Natural killer cell (primary cell): Measurements from ENCODE around the gene FLYWCH2. TPM values are rescaled to one million over a fixed set of nuclear protein-coding genes. Genes with fewer than 3 reads are reported as not detected.
A peak's percentile ranks its signal among the peaks of the same experiment; 100 is the strongest.

ENCODE experiments used
- ATAC-seq, 3 donors: fragments of 150-1000 bp in 2 of 3; fragments of 200-7000 bp in 1 of 3; cut with Tn5 transposase; 1 replicate in 1 of 3; 2 replicates in 2 of 3; pipeline ENCODE4 v1.10.0; 2021; ENCODE audit warnings: mild to moderate bottlenecking in 2 of 3, moderate library complexity in 2 of 3
- DNase-seq, 2 donors: peaks; one replicate each; pipeline versions ENCODE4 v3.0.0 to v3.0.0-alpha.2; 2013 to 2021; ENCODE audit warnings: mixed read lengths in 1 of 2
- H3K27ac ChIP-seq: one replicate; pipeline ENCODE4 v1.5.1; 2013; ENCODE audit warnings: mild to moderate bottlenecking, low read length
- H3K27me3 ChIP-seq: one replicate; pipeline ENCODE4 v1.6.1; 2013; ENCODE audit warnings: low read length; ENCODE audit not compliant: control insufficient read depth, insufficient read depth
- H3K36me3 ChIP-seq: one replicate; pipeline ENCODE4 v1.6.1; 2013; ENCODE audit warnings: low read length; ENCODE audit not compliant: control insufficient read depth, insufficient read depth
- H3K4me1 ChIP-seq: one replicate; pipeline ENCODE4 v1.6.1; 2013; ENCODE audit warnings: low read length; ENCODE audit not compliant: control insufficient read depth, insufficient read depth
- H3K4me3 ChIP-seq: one replicate; pipeline ENCODE4 v1.5.1; 2013; ENCODE audit warnings: low read length
- H3K9me3 ChIP-seq: one replicate; pipeline ENCODE4 v1.6.1; 2013; ENCODE audit warnings: low read length; ENCODE audit not compliant: control insufficient read depth, insufficient read depth
- H3K27ac Mint-ChIP-seq, 2 donors: one replicate each; pipeline ENCODE4 v1.8.0; 2022; ENCODE audit warnings: mild to moderate bottlenecking in 2 of 2, mixed read lengths in 2 of 2, moderate library complexity in 1 of 2
- H3K27me3 Mint-ChIP-seq, 2 donors: one replicate each; pipeline ENCODE4 v1.8.0; 2022; ENCODE audit warnings: low read depth in 2 of 2, mixed read lengths in 2 of 2
- H3K36me3 Mint-ChIP-seq: one replicate; pipeline ENCODE4 v1.8.0; 2022; ENCODE audit warnings: mixed read lengths
- H3K4me1 Mint-ChIP-seq, 2 donors: one replicate each; pipeline ENCODE4 v1.8.0; 2022; ENCODE audit warnings: mixed read lengths in 2 of 2
- H3K4me3 Mint-ChIP-seq: one replicate; pipeline ENCODE4 v1.8.0; 2022; ENCODE audit warnings: mild to moderate bottlenecking, moderate library complexity, mixed read lengths
- H3K9me3 Mint-ChIP-seq, 2 donors: one replicate each; pipeline ENCODE4 v1.8.0; 2022; ENCODE audit warnings: mixed read lengths in 2 of 2
- CTCF ChIP-seq: fragments of 200-600 bp; IDR thresholded peaks from one replicate; pipeline ENCODE4 v1.8.0; 2022; ENCODE audit warnings: antibody characterized with exemption
- WGBS: methylation state at CpG from one replicate; pipeline ENCODE4 v1.1.7; 2013; ENCODE audit warnings: missing lambda C conversion rate; ENCODE audit not compliant: insufficient coverage; 5-methylcytosine and 5-hydroxymethylcytosine counted together
- intact Hi-C: fragments of 100-400 bp; cut with micrococcal nuclease; formaldehyde crosslinking; loops from one replicate; pipeline ENCODE4 v1.14.2; 2022
- total RNA-seq, 4 donors: library from RNA; stranded (reverse); fragments of 120-200 nt in 1 of 4; gene quantifications; one replicate each; pipeline versions ENCODE4 v1.2.3 to v1.2.4, GENCODE V29; 2013 to 2022

Gene FLYWCH2
- total RNA-seq, 3 donors from 2014 or later (not counting 1 experiment from before 2014, with no cell fraction given), result 12.0 to 12.7 (median 12.6) TPM

GRCh38 chr16:2842340-2843000 is 40.5 kb upstream of the FLYWCH2 start:
- 26% methylated on average over 40 of the region's 40 CpGs for WGBS
- no peaks in the 10 kb centered on the region for H3K9me3 ChIP-seq
- Mint-ChIP-seq H3K27ac (peak overlapping the region; percentile 96 to 97), H3K36me3 (no peaks in the 10 kb centered on the region), H3K4me3 (peak overlapping the region; percentile 93), H3K27me3 (no peaks in the 10 kb centered on the region), H3K9me3 (no peaks in the 10 kb centered on the region), H3K4me1 (peaks cover 67 to 81% of the 10 kb centered on the region in 2 donors)
- H3K4me3 ChIP-seq, result peak overlapping the region; percentile 46
- H3K27me3 ChIP-seq, result no peaks in the 10 kb centered on the region
- H3K4me1 ChIP-seq, result peaks cover 75% of the 10 kb centered on the region
- peak; percentile 91 for TF ChIP-seq CTCF
- peak overlapping the region; percentile 97 for H3K27ac ChIP-seq
- DNase-seq, result peak; percentile 74 to 87
- intact Hi-C loops, result loop anchor here (1.0 to 5.0 kb wide), 2 partner anchors 26 to 40 kb away; partner anchors contain the start of gene FLYWCH2
- H3K36me3 ChIP-seq, result peaks cover 2% of the 10 kb centered on the region
- ATAC-seq, result peak; percentile 53 to 75 (median 61)

- H3K4me1 Mint-ChIP-seq, result peaks cover 58 to 70% of the 10 kb centered on the region in 2 donors
- Histone ChIP-seq H3K36me3 (peaks cover 2% of the 10 kb centered on the region), H3K27ac (peak overlapping the region; percentile 15), H3K4me3 (no peak overlapping the region), H3K27me3 (no peaks in the 10 kb centered on the region), H3K4me1 (peaks cover 75% of the 10 kb centered on the region), H3K9me3 (no peaks in the 10 kb centered on the region)
- no peaks in the 10 kb centered on the region for H3K27me3 Mint-ChIP-seq
- no peak for ATAC-seq
- H3K9me3 Mint-ChIP-seq, result no peaks in the 10 kb centered on the region
- intact Hi-C loops, result loop anchor here (5.0 kb wide), 1 partner anchor 39 kb away; the partner anchor contains the start of gene FLYWCH2
- 94% methylated on average over 8 of the region's 8 CpGs for WGBS
- DNase-seq, result no peak
- H3K36me3 Mint-ChIP-seq, result no peaks in the 10 kb centered on the region
- peak overlapping the region; percentile 96 to 97 for H3K27ac Mint-ChIP-seq
- no peak overlapping the region for H3K4me3 Mint-ChIP-seq
- TF ChIP-seq CTCF, result no peak
Observed at GRCh38 chr16:2843526-2843925, 39.5 kb upstream of the FLYWCH2 start.

- TF ChIP-seq CTCF, result no peak
- ATAC-seq, result no peak
- intact Hi-C loops, result no loop called here
- no peak overlapping the region for H3K4me3 ChIP-seq
- peak overlapping the region; percentile 35 for H3K27ac ChIP-seq
- peaks cover 60% of the 10 kb centered on the region for H3K4me1 ChIP-seq
- Mint-ChIP-seq H3K4me1 (peaks cover 47 to 61% of the 10 kb centered on the region in 2 donors), H3K27ac (peak overlapping the region; percentile 96 to 97), H3K36me3 (no peaks in the 10 kb centered on the region), H3K27me3 (peaks cover 6 to 9% of the 10 kb centered on the region in 2 donors), H3K9me3 (no peaks in the 10 kb centered on the region), H3K4me3 (peak overlapping the region; percentile 49)
- WGBS, result 57% methylated on average over 5 of the region's 5 CpGs
- H3K36me3 ChIP-seq, result no peaks in the 10 kb centered on the region
- H3K27me3 ChIP-seq, result no peaks in the 10 kb centered on the region
- H3K9me3 ChIP-seq, result no peaks in the 10 kb centered on the region
- DNase-seq, result peak in 1 of 2 donors; percentile 32
Observed at GRCh38 chr16:2845116-2845515, 37.9 kb upstream of the FLYWCH2 start.
